ENCODE data around the gene SPPL2B.

DNA sequence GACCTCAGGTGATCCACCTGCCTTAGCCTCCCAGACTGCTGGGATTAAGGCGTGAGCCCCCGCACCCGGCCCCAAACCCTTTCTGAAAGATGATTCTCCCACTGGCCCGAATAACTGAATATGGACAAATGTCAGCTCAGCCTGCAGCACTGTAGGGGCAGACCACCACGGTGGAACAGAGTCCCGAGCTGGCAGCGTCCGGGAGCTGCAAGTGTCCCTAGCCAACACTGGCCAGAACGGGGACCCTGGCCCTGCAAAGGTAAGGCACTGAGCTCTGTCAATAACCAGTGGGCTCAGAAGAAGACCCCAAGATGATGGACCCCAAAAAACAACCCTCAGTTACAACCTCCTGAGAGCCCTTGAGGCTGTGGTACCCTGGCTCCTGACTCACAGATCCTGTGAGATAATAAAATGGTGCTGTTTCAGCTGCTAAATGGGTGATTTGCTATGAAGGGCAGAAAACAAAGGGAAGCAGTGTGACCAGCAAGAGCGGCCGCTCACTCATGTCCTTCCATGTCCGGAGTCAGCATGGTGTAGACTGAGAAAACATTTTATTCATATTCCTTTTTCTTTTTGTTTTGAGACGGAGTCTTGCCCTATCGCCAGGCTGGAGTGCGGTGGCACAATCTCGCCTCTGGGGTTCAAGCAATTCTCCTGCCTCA, 1.7 kb upstream of the SPPL2B start:
- TF ChIP-seq POLR2AphosphoS5 (IDR thresholded peaks at IDR 0.05; ENCODE audit: low read depth, low read length): no peak
- no peak for TF ChIP-seq POLR2A (IDR thresholded peaks at IDR 0.05; ENCODE audit: low read depth, low read length)
- no peak for TF ChIP-seq TAF1 (IDR thresholded peaks at IDR 0.05; ENCODE audit: low read depth, low read length)
- no peak for TF ChIP-seq SPI1 (IDR thresholded peaks at IDR 0.05; ENCODE audit: low read depth, low read length)

Measured in GM12891 (cell line).